ENCODE measurements around the gene SUGP1. TPM values are rescaled to one million over a fixed set of nuclear protein-coding genes. Genes with fewer than 3 reads are reported as not detected.

The SUGP1 gene, protein sequence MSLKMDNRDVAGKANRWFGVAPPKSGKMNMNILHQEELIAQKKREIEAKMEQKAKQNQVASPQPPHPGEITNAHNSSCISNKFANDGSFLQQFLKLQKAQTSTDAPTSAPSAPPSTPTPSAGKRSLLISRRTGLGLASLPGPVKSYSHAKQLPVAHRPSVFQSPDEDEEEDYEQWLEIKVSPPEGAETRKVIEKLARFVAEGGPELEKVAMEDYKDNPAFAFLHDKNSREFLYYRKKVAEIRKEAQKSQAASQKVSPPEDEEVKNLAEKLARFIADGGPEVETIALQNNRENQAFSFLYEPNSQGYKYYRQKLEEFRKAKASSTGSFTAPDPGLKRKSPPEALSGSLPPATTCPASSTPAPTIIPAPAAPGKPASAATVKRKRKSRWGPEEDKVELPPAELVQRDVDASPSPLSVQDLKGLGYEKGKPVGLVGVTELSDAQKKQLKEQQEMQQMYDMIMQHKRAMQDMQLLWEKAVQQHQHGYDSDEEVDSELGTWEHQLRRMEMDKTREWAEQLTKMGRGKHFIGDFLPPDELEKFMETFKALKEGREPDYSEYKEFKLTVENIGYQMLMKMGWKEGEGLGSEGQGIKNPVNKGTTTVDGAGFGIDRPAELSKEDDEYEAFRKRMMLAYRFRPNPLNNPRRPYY
- 10 to 100 TPM; 20.0 to 45.1 (median 37.4) TPM for total RNA-seq

DNA sequence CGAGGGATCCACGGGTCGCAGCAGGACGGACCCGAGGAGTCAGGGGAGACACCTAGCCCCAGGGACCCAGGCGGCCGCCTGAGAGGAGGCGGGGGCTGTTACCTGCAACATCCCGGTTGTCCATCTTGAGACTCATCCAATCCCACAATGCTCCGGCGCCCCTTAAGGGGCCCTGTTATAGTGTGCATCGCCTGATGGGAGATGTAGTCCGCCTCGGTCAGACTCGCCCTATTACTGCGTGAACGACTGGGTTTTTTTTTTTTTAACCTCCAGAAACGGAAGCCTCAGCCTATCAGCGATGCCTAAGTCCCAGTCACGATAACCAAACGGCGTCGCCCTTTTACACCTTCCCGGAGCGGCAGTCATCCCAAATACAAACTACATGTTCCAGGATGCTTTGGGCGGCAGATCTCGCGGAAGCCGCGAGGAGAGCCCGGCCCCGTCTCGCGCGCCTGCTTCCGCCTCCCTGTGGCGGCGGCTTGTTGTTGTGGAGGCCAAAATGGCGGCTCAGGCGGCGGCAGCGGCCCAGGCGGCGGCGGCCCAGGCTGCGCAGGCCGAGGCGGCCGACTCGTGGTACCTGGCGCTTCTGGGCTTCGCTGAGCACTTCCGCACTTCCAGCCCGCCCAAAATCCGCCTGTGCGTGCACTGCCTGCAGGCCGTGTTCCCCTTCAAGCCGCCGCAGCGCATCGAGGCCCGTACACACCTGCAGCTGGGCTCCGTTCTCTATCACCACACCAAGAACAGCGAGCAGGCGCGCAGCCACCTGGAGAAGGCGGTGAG, at the start of gene SUGP1, which contains the start of gene MAU2:
SUGP1 (minus strand) TSS at position 149 of the 780 bp plus-strand sequence; CDS start at position 136, 13 bp downstream.
MAU2 (plus strand) TSS at position 469 of the 780 bp plus-strand sequence; CDS start at position 500, 31 bp downstream.
- DNase-seq: peak; percentile 85 to 90
- H3K27me3 ChIP-seq: no peaks in the 10 kb centered on the region
- 0 to 1% methylated on average over 18 to 25 of the region's 67 CpGs for WGBS, 2 donors

DNA sequence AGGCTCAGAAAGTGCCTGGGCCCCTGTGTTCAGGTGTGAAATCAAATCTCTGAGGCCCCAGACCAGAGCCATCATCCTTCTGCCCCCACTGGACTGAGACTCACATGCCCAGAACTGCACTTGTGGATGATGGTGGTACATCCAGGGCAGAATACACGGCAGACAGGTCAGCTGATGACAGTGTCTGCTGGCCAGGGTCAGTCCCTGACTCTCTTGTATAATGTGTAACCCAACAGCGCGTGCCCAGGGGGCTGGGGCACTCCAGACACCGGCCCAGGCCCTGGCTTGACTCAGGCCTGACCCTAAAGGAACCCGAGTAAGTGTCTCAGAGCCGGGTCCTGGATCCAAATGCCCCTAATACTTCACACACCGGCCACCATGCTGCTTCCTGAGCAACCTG, 47.8 kb upstream of the SUGP1 start:
- H3K27me3 ChIP-seq: no peaks in the 10 kb centered on the region
- no peaks in the 10 kb centered on the region for H3K9me3 ChIP-seq
- H3K27ac ChIP-seq: no peak overlapping the region
- H3K36me3 ChIP-seq: no peaks in the 10 kb centered on the region
- peaks cover 0 to 7% of the 10 kb centered on the region in 2 donors for H3K4me1 ChIP-seq
- intact Hi-C loops (cut with DNase I): no loop called here
- TF ChIP-seq CTCF (IDR thresholded peaks at IDR 0.05) (no peak), POLR2A (IDR thresholded peaks at IDR 0.05) (no peak)
- DNase-seq: no peak
- 90 to 96% methylated on average over 3 to 7 of the region's 7 CpGs for WGBS, 2 donors
- no peak overlapping the region for H3K4me3 ChIP-seq (replicated peaks in 1 of 3)

More for the DNA sequence above, at the start of gene SUGP1, which contains the start of gene MAU2:
- no peaks in the 10 kb centered on the region for H3K9me3 ChIP-seq
- H3K4me3 ChIP-seq (replicated peaks in 1 of 3): peak within 1 kb of the TSS; percentile 90 to 98 (median 97)
- TF ChIP-seq CTCF (IDR thresholded peaks at IDR 0.05) (peak in 3 of 6 experiments; percentile 41 to 58 (median 54)), POLR2A (IDR thresholded peaks at IDR 0.05) (peak in 1 of 2 donors; percentile 66)
- peak within 1 kb of the TSS; percentile 85 to 89 (median 88) for H3K27ac ChIP-seq
- peaks cover 9 to 11% of the 10 kb centered on the region in 2 donors for H3K36me3 ChIP-seq
- intact Hi-C loops (cut with DNase I): no loop called here
- H3K4me1 ChIP-seq: peaks cover 27 to 32% of the 10 kb centered on the region in 2 donors

DNA sequence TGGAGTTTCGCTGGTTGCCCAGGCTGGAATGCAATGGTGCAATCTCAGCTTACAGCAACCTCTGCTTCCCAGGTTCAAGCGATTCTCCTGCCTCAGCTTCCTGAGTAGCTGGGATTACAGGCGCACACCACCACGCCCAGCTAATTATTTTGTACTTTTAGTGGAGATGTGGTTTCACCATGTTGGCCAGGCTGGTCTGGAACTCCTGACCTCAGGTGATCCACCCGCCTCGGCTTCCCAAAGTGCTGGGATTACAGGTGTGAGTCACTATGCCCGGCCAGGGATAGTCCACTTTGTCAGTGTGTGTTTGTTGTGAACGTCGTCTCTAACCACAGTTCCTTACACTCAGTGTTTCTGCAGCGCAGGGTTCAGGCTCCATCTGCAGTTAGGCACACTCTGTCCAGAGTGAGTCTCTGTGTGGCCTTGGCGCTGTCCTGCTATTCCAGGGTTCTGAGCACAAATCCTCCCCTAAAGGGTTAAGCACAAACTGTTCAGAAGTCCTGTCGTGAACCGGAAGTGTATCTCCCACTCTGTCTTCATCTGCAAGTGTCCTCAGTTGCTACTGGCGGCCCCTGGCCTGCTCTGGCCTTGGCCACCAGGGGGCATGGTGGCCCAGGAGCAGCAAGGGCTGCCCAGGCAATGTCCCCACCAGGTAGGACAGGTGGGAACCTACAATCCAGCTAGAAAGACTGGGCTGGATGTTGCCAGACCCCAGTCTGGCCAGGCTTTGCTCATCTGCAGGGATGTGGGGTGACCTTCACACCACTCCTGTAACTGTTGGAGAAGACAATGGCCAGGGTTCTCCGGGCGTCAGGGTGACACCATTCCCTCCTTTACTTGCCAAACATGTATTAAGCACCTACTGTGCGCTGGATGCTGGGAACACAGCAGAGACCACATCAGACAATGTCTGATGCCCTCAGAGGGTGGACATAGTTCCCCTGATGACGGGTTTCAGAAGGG, 46.4 kb upstream of the SUGP1 start:
- no peak overlapping the region for H3K27ac ChIP-seq
- no peaks in the 10 kb centered on the region for H3K27me3 ChIP-seq
- no peaks in the 10 kb centered on the region for H3K9me3 ChIP-seq
- WGBS, 2 donors: 48 to 54% methylated on average over 14 to 18 of the region's 18 CpGs
- peaks cover 0 to 7% of the 10 kb centered on the region in 2 donors for H3K4me1 ChIP-seq
- H3K36me3 ChIP-seq: no peaks in the 10 kb centered on the region
- TF ChIP-seq POLR2A (IDR thresholded peaks at IDR 0.05) (no peak), CTCF (IDR thresholded peaks at IDR 0.05) (peak; percentile 94 to 97 (median 96))
- DNase-seq: peak; percentile 81
- intact Hi-C loops (cut with DNase I): loop anchor here (2.0 kb wide), 1 partner anchor 124 kb away; no protein-coding TSS in a partner anchor
- no peak overlapping the region for H3K4me3 ChIP-seq (replicated peaks in 1 of 3)

- intact Hi-C loops (cut with DNase I): no loop called here
Measured at GRCh38 chr19:19362075-19362474, 41.8 kb upstream of the SUGP1 start.

More at GRCh38 chr19:19362075-19362474, 41.8 kb upstream of the SUGP1 start:
- Histone ChIP-seq H3K27me3 (no peaks in the 10 kb centered on the region), H3K4me3 (replicated peaks in 1 of 3) (no peak overlapping the region), H3K9me3 (no peaks in the 10 kb centered on the region), H3K27ac (no peak overlapping the region), H3K4me1 (peaks cover 0 to 7% of the 10 kb centered on the region in 2 donors), H3K36me3 (peaks cover 0 to 2% of the 10 kb centered on the region in 2 donors)
- 85 to 100% methylated on average over 1 to 4 of the region's 4 CpGs for WGBS, 2 donors
- DNase-seq: no peak
- TF ChIP-seq CTCF (IDR thresholded peaks at IDR 0.05): no peak
- TF ChIP-seq POLR2A (IDR thresholded peaks at IDR 0.05): no peak
